Measurements from ENCODE around the gene CHST13. TPM values are rescaled to one million over a fixed set of nuclear protein-coding genes. Genes with fewer than 3 reads are reported as not detected.

CHST13 gene
- total RNA-seq, 4 donors from 2014 or later, result 0.32 TPM; not detected in 3

- intact Hi-C loops (cut with DNase I; ENCODE audit: low total_unique reads), result no loop called here
- no peak overlapping the region for H3K4me3 ChIP-seq (ENCODE audit: low read depth, poor library complexity, severe bottlenecking)
- DNase-seq (ENCODE audit: low spot score in 2 of 2), result peak in 1 of 2 donors; percentile 78
Observed at GRCh38 chr3:126543457-126544061, 19.6 kb downstream of the CHST13 start.

GRCh38 chr3:126544596-126545281 is 20.8 kb downstream of the CHST13 start:
- intact Hi-C loops (cut with DNase I; ENCODE audit: low total_unique reads), result no loop called here

More at GRCh38 chr3:126543457-126544061, 19.6 kb downstream of the CHST13 start:
- TF ChIP-seq POLR2A (IDR thresholded peaks at IDR 0.05) (no peak), CTCF (IDR thresholded peaks at IDR 0.05) (no peak)
- WGBS, 2 donors, result 93 to 96% methylated on average over 2 of the region's 2 CpGs

GRCh38 chr3:126545544-126545943 is 21.6 kb downstream of the CHST13 start:
- TF ChIP-seq CTCF (IDR thresholded peaks at IDR 0.05), result no peak
- TF ChIP-seq POLR2A (IDR thresholded peaks at IDR 0.05), result no peak
- DNase-seq (ENCODE audit: low spot score in 2 of 2), result peak in 1 of 2 donors; percentile 62
- 77 to 86% methylated on average over 5 of the region's 5 CpGs for WGBS, 2 donors
- H3K4me3 ChIP-seq (ENCODE audit: low read depth, poor library complexity, severe bottlenecking), result no peak overlapping the region
- intact Hi-C loops (cut with DNase I; ENCODE audit: low total_unique reads), result no loop called here

More at GRCh38 chr3:126544596-126545281, 20.8 kb downstream of the CHST13 start:
- DNase-seq (ENCODE audit: low spot score in 2 of 2), result peak in 1 of 2 donors; percentile 83
- TF ChIP-seq POLR2A (IDR thresholded peaks at IDR 0.05) (no peak), CTCF (IDR thresholded peaks at IDR 0.05) (no peak)
- WGBS, 2 donors, result 78 to 86% methylated on average over 4 to 7 of the region's 7 CpGs
- H3K4me3 ChIP-seq (ENCODE audit: low read depth, poor library complexity, severe bottlenecking), result no peak overlapping the region

DNA sequence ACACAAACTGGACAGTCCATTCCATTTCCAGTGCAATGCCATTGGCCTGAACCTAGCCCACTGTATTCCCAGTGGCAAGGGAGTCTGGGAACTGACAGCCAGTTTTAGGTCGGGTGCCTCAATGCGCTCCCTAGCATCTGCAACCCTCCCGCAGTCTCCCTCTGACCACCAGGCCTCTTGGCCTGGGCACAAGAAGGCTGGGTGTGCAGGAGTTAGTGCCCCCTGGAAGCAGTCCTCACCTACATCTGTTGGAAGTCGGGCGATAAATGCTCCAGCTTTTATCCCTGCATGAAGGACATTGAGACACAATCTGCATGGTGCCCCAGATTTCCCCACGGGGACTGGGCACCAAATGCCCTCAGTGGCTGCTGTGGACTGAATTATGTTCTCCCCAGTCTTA is 22.1 kb downstream of the CHST13 start:
- intact Hi-C loops (cut with DNase I; ENCODE audit: low total_unique reads), result no loop called here
- DNase-seq (ENCODE audit: low spot score in 2 of 2), result peak in 1 of 2 donors; percentile 71
- WGBS, 2 donors, result 90 to 93% methylated on average over 6 of the region's 6 CpGs
- no peak for TF ChIP-seq CTCF (IDR thresholded peaks at IDR 0.05)
- no peak for TF ChIP-seq POLR2A (IDR thresholded peaks at IDR 0.05)
- no peak overlapping the region for H3K4me3 ChIP-seq (ENCODE audit: low read depth, poor library complexity, severe bottlenecking)

DNA sequence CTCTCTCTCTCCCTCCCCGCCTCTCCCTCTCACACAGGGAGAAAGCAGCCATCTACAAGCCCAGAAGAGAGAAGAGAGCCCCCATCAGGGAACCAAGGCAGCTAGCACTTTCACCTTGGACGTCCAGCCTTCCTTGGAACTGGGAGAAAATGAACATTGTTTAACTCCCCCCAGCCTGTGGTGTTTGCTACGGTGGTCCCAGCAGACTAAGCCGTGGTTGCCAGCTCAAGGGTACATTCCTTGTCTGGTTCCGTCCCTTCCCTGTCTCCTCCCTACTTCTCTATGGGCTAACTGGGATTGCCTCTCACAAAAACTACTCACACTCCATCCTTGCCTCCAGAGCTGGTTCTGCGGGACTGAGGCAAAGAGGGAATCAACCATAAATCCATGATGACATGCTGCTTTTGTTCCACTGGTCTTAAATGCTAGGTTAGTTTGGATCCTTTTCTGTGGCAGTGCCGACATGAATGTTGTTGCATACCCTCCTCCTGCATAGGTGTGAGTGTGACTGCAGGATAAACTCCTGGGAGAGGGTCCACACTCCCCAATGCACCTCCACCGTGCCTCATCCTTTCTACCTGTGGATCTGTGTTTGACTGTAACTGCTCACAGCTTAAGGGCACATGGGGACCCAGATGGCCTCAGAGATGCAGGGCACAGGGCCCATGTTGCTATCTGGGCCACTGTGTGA is 22.7 kb downstream of the CHST13 start:
- intact Hi-C loops (cut with DNase I; ENCODE audit: low total_unique reads), result no loop called here
- WGBS, 2 donors, result 74 to 80% methylated on average over 8 of the region's 8 CpGs
- H3K4me3 ChIP-seq (ENCODE audit: low read depth, poor library complexity, severe bottlenecking), result no peak overlapping the region
- no peak for TF ChIP-seq CTCF (IDR thresholded peaks at IDR 0.05)
- TF ChIP-seq POLR2A (IDR thresholded peaks at IDR 0.05), result no peak
- peak in 1 of 2 donors; percentile 63 for DNase-seq (ENCODE audit: low spot score in 2 of 2)

Data from lower leg skin (tissue), 4 donors.